Activated T-cell treated with anti-CD3 and anti-CD28 coated beads, Interleukin-2, amount 50 U/mL, for 24 hours (primary cell): ENCODE measurements around the gene SERPINB2.

Experiments
- DNase-seq: peaks from one replicate; pipeline ENCODE4 v3.0.0-alpha.2; 2020
- H3K27ac Mint-ChIP-seq: 2 replicates; pipeline ENCODE4 v1.8.0; 2020; ENCODE audit warnings: mild to moderate bottlenecking, mixed read lengths
- H3K27me3 Mint-ChIP-seq: 2 replicates; pipeline ENCODE4 v1.8.0; 2020; ENCODE audit warnings: mixed read lengths
- H3K36me3 Mint-ChIP-seq: 2 replicates; pipeline ENCODE4 v1.8.0; 2020; ENCODE audit warnings: low read depth, mixed read lengths
- H3K4me1 Mint-ChIP-seq: 2 replicates; pipeline ENCODE4 v1.8.0; 2020; ENCODE audit warnings: low read depth, mixed read lengths
- H3K4me3 Mint-ChIP-seq: 2 replicates; pipeline ENCODE4 v1.8.0; 2020; ENCODE audit warnings: mild to moderate bottlenecking, moderate library complexity, mixed read lengths
- H3K9me3 Mint-ChIP-seq: 2 replicates; pipeline ENCODE4 v1.8.0; 2020; ENCODE audit warnings: mixed read lengths

The SERPINB2 gene

GRCh38 chr18:63878343-63878742, 9.2 kb upstream of the SERPINB2 start:
- peaks cover 6% of the 10 kb centered on the region for H3K27me3 Mint-ChIP-seq
- peaks cover 22% of the 10 kb centered on the region for H3K4me1 Mint-ChIP-seq
- no peak for DNase-seq
- H3K4me3 Mint-ChIP-seq, result no peak overlapping the region
- no peaks in the 10 kb centered on the region for H3K36me3 Mint-ChIP-seq
- H3K9me3 Mint-ChIP-seq, result no peaks in the 10 kb centered on the region
- H3K27ac Mint-ChIP-seq, result no peak overlapping the region

- no peak for DNase-seq
- H3K4me3 Mint-ChIP-seq, result no peak overlapping the region
- no peaks in the 10 kb centered on the region for H3K36me3 Mint-ChIP-seq
- peaks cover 6% of the 10 kb centered on the region for H3K27me3 Mint-ChIP-seq
- H3K9me3 Mint-ChIP-seq, result no peaks in the 10 kb centered on the region
- no peak overlapping the region for H3K27ac Mint-ChIP-seq
- H3K4me1 Mint-ChIP-seq, result peaks cover 22% of the 10 kb centered on the region
Measured at GRCh38 chr18:63878925-63879324, 8.6 kb upstream of the SERPINB2 start.

- DNase-seq, result no peak
- peaks cover 13% of the 10 kb centered on the region for H3K27me3 Mint-ChIP-seq
- H3K4me3 Mint-ChIP-seq, result no peak overlapping the region
- peaks cover 22% of the 10 kb centered on the region for H3K4me1 Mint-ChIP-seq
- no peaks in the 10 kb centered on the region for H3K36me3 Mint-ChIP-seq
- H3K9me3 Mint-ChIP-seq, result no peaks in the 10 kb centered on the region
- no peak overlapping the region for H3K27ac Mint-ChIP-seq
Measured at GRCh38 chr18:63879709-63880108, 7.8 kb upstream of the SERPINB2 start.

- H3K27me3 Mint-ChIP-seq, result peaks cover 20% of the 10 kb centered on the region
- peaks cover 23% of the 10 kb centered on the region for H3K4me1 Mint-ChIP-seq
- H3K9me3 Mint-ChIP-seq, result no peaks in the 10 kb centered on the region
- DNase-seq, result no peak
- no peak overlapping the region for H3K4me3 Mint-ChIP-seq
- no peak overlapping the region for H3K27ac Mint-ChIP-seq
- H3K36me3 Mint-ChIP-seq, result no peaks in the 10 kb centered on the region
Measured at GRCh38 chr18:63881851-63882250, 5.7 kb upstream of the SERPINB2 start.

GRCh38 chr18:63882333-63883141, 5.0 kb upstream of the SERPINB2 start:
- H3K4me3 Mint-ChIP-seq, result no peak overlapping the region
- H3K4me1 Mint-ChIP-seq, result peaks cover 26% of the 10 kb centered on the region
- no peak for DNase-seq
- no peaks in the 10 kb centered on the region for H3K36me3 Mint-ChIP-seq
- H3K27me3 Mint-ChIP-seq, result peaks cover 23% of the 10 kb centered on the region
- H3K27ac Mint-ChIP-seq, result no peak overlapping the region
- H3K9me3 Mint-ChIP-seq, result no peaks in the 10 kb centered on the region

GRCh38 chr18:63883617-63884016, 3.9 kb upstream of the SERPINB2 start:
- no peak overlapping the region for H3K27ac Mint-ChIP-seq
- no peaks in the 10 kb centered on the region for H3K36me3 Mint-ChIP-seq
- peaks cover 27% of the 10 kb centered on the region for H3K4me1 Mint-ChIP-seq
- no peak for DNase-seq
- H3K27me3 Mint-ChIP-seq, result peaks cover 24% of the 10 kb centered on the region
- no peak overlapping the region for H3K4me3 Mint-ChIP-seq
- no peaks in the 10 kb centered on the region for H3K9me3 Mint-ChIP-seq

- Mint-ChIP-seq H3K36me3 (no peaks in the 10 kb centered on the region), H3K4me1 (peaks cover 6% of the 10 kb centered on the region), H3K9me3 (no peaks in the 10 kb centered on the region), H3K27ac (no peak overlapping the region), H3K4me3 (no peak overlapping the region), H3K27me3 (peaks cover 29% of the 10 kb centered on the region)
- no peak for DNase-seq
Measured at GRCh38 chr18:63888470-63889190, 1.1 kb downstream of the SERPINB2 start.

- Mint-ChIP-seq H3K27me3 (peaks cover 32% of the 10 kb centered on the region), H3K36me3 (no peaks in the 10 kb centered on the region), H3K27ac (no peak overlapping the region), H3K4me1 (peaks cover 6% of the 10 kb centered on the region), H3K4me3 (no peak overlapping the region), H3K9me3 (no peaks in the 10 kb centered on the region)
- DNase-seq, result no peak
Measured at GRCh38 chr18:63889626-63890025, 2.1 kb downstream of the SERPINB2 start.

GRCh38 chr18:63890237-63890949, 2.9 kb downstream of the SERPINB2 start:
- no peak for DNase-seq
- peaks cover 31% of the 10 kb centered on the region for H3K27me3 Mint-ChIP-seq
- H3K27ac Mint-ChIP-seq, result no peak overlapping the region
- no peak overlapping the region for H3K4me3 Mint-ChIP-seq
- H3K36me3 Mint-ChIP-seq, result no peaks in the 10 kb centered on the region
- peaks cover 6% of the 10 kb centered on the region for H3K4me1 Mint-ChIP-seq
- no peaks in the 10 kb centered on the region for H3K9me3 Mint-ChIP-seq

- peaks cover 6% of the 10 kb centered on the region for H3K4me1 Mint-ChIP-seq
- H3K27ac Mint-ChIP-seq, result no peak overlapping the region
- no peaks in the 10 kb centered on the region for H3K9me3 Mint-ChIP-seq
- H3K36me3 Mint-ChIP-seq, result no peaks in the 10 kb centered on the region
- DNase-seq, result no peak
- H3K4me3 Mint-ChIP-seq, result no peak overlapping the region
- H3K27me3 Mint-ChIP-seq, result peaks cover 30% of the 10 kb centered on the region
Measured at GRCh38 chr18:63890950-63891304, 3.4 kb downstream of the SERPINB2 start.

- DNase-seq, result no peak
- Mint-ChIP-seq H3K27ac (no peak overlapping the region), H3K9me3 (no peaks in the 10 kb centered on the region), H3K4me3 (no peak overlapping the region), H3K27me3 (peaks cover 22% of the 10 kb centered on the region), H3K4me1 (peaks cover 1% of the 10 kb centered on the region), H3K36me3 (no peaks in the 10 kb centered on the region)
Measured at GRCh38 chr18:63892566-63892965, 5.1 kb downstream of the SERPINB2 start.

GRCh38 chr18:63894106-63894772, 6.7 kb downstream of the SERPINB2 start:
- H3K36me3 Mint-ChIP-seq, result no peaks in the 10 kb centered on the region
- H3K9me3 Mint-ChIP-seq, result no peaks in the 10 kb centered on the region
- no peak for DNase-seq
- no peak overlapping the region for H3K27ac Mint-ChIP-seq
- peaks cover 23% of the 10 kb centered on the region for H3K27me3 Mint-ChIP-seq
- H3K4me3 Mint-ChIP-seq, result no peak overlapping the region
- H3K4me1 Mint-ChIP-seq, result no peaks in the 10 kb centered on the region

GRCh38 chr18:63895190-63895589, 7.7 kb downstream of the SERPINB2 start:
- Mint-ChIP-seq H3K36me3 (no peaks in the 10 kb centered on the region), H3K9me3 (no peaks in the 10 kb centered on the region), H3K27ac (no peak overlapping the region), H3K27me3 (peaks cover 21% of the 10 kb centered on the region), H3K4me3 (no peak overlapping the region), H3K4me1 (no peaks in the 10 kb centered on the region)
- DNase-seq, result no peak

- Mint-ChIP-seq H3K36me3 (no peaks in the 10 kb centered on the region), H3K27ac (no peak overlapping the region), H3K4me3 (no peak overlapping the region), H3K27me3 (peaks cover 21% of the 10 kb centered on the region), H3K9me3 (no peaks in the 10 kb centered on the region), H3K4me1 (no peaks in the 10 kb centered on the region)
- DNase-seq, result no peak
Measured at GRCh38 chr18:63897072-63897471, 9.6 kb downstream of the SERPINB2 start.
